SJCRH30 (cell line): ENCODE results near the gene MTM1. TPM values are rescaled to one million over a fixed set of nuclear protein-coding genes. Genes with fewer than 3 reads are reported as not detected.

Experiments
- DNase-seq, 2 experiments: peaks; one replicate each; pipeline ENCODE4 v3.0.0-alpha.2; 2015 to 2020
- H3K27ac ChIP-seq: fragments of 250-450 bp; sonication (Bioruptor Pico); 2 replicates; pipeline ENCODE4 v1.5.1; 2020; ENCODE audit warnings: mild to moderate bottlenecking, moderate library complexity
- H3K27me3 ChIP-seq: fragments of 250-450 bp; sonication (Bioruptor Pico); 2 replicates; pipeline ENCODE4 v1.5.1; 2020; ENCODE audit warnings: mild to moderate bottlenecking, moderate library complexity
- H3K36me3 ChIP-seq: fragments of 250-450 bp; sonication (Bioruptor Pico); 2 replicates; pipeline ENCODE4 v1.5.1; 2020; ENCODE audit warnings: mild to moderate bottlenecking, moderate library complexity
- H3K4me1 ChIP-seq: fragments of 250-450 bp; sonication (Bioruptor Pico); 2 replicates; pipeline ENCODE4 v1.5.1; 2020; ENCODE audit warnings: mild to moderate bottlenecking, moderate library complexity
- H3K4me3 ChIP-seq: fragments of 250-450 bp; sonication (Bioruptor Pico); 2 replicates; pipeline ENCODE4 v1.5.1; 2020; ENCODE audit warnings: mild to moderate bottlenecking, moderate library complexity
- H3K9me3 ChIP-seq: fragments of 250-450 bp; sonication (Bioruptor Pico); replicated peaks from 2 replicates; pipeline ENCODE4 v1.5.1; 2020; ENCODE audit warnings: mild to moderate bottlenecking, moderate library complexity
- total RNA-seq: library from RNA; depleted of rRNA; stranded (reverse); fragments of >200 nt; shearing (Covaris generic); gene quantifications from 2 replicates; pipeline ENCODE4 v1.2.3, GENCODE V29; 2014

Gene MTM1
- total RNA-seq, 1 experiment from 2014 or later = 5.3 TPM

DNA sequence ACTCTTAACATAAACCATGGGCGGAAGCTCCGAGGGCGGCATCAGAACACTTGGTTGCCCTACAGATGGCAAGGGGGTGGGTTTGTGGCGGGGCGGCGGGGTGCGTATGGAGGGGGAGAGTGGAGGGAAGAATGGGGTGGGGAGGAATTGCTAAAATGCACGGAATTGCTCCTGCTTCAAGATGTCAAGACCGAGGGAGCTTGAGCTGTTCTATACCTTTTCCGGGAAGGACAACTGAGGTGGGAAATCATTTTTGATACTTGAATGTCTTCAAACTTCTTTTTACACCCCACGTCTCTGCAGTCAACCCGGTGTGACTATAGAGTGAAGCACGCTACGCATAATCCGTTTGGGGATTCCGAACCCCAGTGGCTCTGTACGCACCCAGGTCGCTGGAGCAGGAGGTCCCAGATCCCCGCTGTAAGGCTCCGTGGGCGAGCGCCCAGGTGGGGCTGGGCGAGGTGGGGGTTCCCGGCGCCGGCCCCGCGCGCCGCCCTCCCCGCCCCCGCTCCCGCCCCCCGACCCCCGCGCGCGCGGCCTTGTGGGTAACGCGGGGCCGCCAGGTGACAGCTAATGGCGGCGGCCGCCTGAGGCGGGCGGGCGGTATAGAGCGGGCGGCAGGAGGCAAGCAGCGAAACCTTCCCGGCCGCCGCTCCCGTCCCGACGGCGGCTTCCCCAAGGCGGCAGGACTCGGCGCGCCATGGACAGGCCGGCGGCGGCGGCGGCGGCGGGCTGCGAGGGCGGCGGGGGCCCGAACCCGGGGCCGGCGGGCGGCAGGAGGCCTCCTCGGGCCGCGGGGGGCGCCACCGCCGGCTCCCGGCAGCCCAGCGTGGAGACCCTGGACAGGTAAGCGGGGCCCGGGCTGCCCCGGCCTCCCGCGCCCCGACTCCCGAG is 124.7 kb downstream of the MTM1 start, which contains the start of gene MTMR1:
Gene MTMR1, plus strand, starts transcription at position 566 of the 894 bp plus-strand sequence. Its CDS starts 135 bp downstream, at position 701.
- Histone ChIP-seq H3K9me3 (no peaks in the 10 kb centered on the region), H3K4me3 (peak within 1 kb of the TSS; percentile 58), H3K36me3 (no peaks in the 10 kb centered on the region), H3K27me3 (no peaks in the 10 kb centered on the region), H3K27ac (peak within 1 kb of the TSS; percentile 96), H3K4me1 (peaks cover 21% of the 10 kb centered on the region)
- peak; percentile 28 to 45 for DNase-seq

- H3K9me3 ChIP-seq = no peaks in the 10 kb centered on the region
- H3K4me3 ChIP-seq = peak overlapping the region; percentile 58
- H3K4me1 ChIP-seq = peaks cover 14% of the 10 kb centered on the region
- no peaks in the 10 kb centered on the region for H3K36me3 ChIP-seq
- peak overlapping the region; percentile 96 for H3K27ac ChIP-seq
- DNase-seq = peak; percentile 86 to 90
- H3K27me3 ChIP-seq = no peaks in the 10 kb centered on the region
Measured at GRCh38 chrX:150693725-150694574, 125.5 kb downstream of the MTM1 start.

DNA sequence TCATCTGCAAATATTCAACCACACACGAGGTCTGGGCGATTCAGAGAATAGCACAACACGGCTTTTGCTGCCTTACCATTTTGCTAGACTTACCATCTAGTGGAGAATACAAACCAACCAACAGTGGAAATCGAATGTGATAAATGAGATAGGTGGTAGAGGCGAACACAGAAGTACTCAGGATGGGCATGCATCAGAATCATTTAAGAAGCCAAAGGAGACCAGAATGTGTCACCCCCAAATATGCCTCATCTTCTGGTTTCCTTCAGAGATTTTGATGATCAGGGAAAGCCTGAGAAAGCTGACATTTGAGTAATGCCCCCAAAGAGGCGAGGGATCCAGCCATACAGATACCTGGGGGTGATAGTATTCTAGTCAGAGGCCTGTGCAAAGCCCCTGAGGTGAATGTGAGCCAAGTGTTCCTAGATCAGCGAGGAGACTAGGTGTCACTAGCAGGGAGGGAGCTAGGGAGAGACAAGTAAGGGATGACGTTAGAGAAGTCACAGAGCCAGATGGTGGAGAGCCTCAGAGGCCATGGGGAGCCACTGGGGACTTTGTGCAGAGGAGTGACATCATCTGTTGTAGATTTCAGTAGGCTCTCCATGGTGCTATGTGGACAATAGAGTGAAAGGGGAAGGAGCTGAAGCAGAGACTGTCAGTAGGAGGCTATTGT is 126.5 kb downstream of the MTM1 start:
- Histone ChIP-seq H3K4me3 (peak overlapping the region; percentile 58; the same call in 1 of the 2 replicates), H3K36me3 (no peaks in the 10 kb centered on the region), H3K27me3 (no peaks in the 10 kb centered on the region), H3K27ac (peak overlapping the region; percentile 96), H3K9me3 (no peaks in the 10 kb centered on the region), H3K4me1 (peaks cover 10% of the 10 kb centered on the region)
- peak in 1 of 2 experiments; percentile 5 for DNase-seq

DNA sequence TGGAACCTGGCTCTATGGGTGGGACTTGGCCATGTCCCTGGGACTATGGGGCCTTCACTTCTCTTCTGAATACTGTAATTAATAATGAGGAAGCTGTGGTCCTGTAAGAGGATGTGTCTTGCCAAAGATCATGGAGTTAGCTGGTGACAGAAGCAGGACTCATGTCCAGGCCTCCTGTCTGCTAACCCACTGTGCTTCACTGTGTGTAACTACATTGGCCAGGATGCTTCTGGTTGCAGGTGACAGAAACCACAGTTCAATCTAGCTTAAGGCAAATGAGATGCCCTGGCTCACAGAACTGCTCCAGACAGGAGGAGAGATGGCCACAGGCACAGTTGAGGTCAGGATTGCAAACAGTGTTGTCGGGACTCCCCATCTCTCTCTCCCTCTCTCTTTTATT is 127.9 kb downstream of the MTM1 start:
- Histone ChIP-seq H3K27ac (no peak overlapping the region), H3K36me3 (no peaks in the 10 kb centered on the region), H3K4me3 (no peak overlapping the region), H3K9me3 (no peaks in the 10 kb centered on the region), H3K4me1 (peaks cover 10% of the 10 kb centered on the region), H3K27me3 (no peaks in the 10 kb centered on the region)
- no peak for DNase-seq

GRCh38 chrX:150696866-150697265 is 128.4 kb downstream of the MTM1 start:
- Histone ChIP-seq H3K27me3 (no peaks in the 10 kb centered on the region), H3K36me3 (0 out of 2 replicates have a peak, but pooled peaks cover 2% of the 10 kb centered on the region)

GRCh38 chrX:150697641-150698040 is 129.2 kb downstream of the MTM1 start:
- Histone ChIP-seq H3K36me3 (0 out of 2 replicates have a peak, but pooled peaks cover 2% of the 10 kb centered on the region), H3K27me3 (no peaks in the 10 kb centered on the region), H3K27ac (no peak overlapping the region), H3K9me3 (no peaks in the 10 kb centered on the region), H3K4me1 (peaks cover 7% of the 10 kb centered on the region), H3K4me3 (no peak overlapping the region)
- DNase-seq = no peak

More at GRCh38 chrX:150696866-150697265, 128.4 kb downstream of the MTM1 start:
- DNase-seq = no peak
- peaks cover 8% of the 10 kb centered on the region for H3K4me1 ChIP-seq
- H3K27ac ChIP-seq = no peak overlapping the region
- no peaks in the 10 kb centered on the region for H3K9me3 ChIP-seq
- no peak overlapping the region for H3K4me3 ChIP-seq

DNA sequence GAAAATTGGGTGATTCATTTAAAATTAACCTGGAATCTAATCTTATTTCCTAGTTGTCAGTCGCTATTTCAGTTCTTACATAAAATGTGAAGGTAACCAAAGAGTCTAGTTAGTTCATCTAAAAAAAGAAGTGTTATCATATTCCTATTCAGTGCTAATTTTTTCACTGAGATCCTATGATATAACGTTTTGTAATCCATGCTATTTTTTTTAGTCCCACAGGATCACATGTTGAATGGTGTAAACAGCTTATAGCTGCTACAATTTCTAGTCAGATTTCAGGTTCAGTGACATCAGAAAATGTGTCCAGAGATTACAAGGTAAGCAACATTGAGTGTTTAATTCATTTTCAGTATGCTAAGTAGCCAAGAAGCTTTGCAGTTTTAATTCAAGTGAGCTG is 130.6 kb downstream of the MTM1 start:
- Histone ChIP-seq H3K4me3 (no peak overlapping the region), H3K27me3 (no peaks in the 10 kb centered on the region), H3K4me1 (peaks cover 7% of the 10 kb centered on the region), H3K27ac (no peak overlapping the region), H3K9me3 (no peaks in the 10 kb centered on the region), H3K36me3 (0 out of 2 replicates have a peak, but pooled peaks cover 2% of the 10 kb centered on the region)
- no peak for DNase-seq

- no peak overlapping the region for H3K27ac ChIP-seq
Measured at GRCh38 chrX:150700107-150700506, 131.7 kb downstream of the MTM1 start.

GRCh38 chrX:150701377-150701776 is 133.0 kb downstream of the MTM1 start:
- no peaks in the 10 kb centered on the region for H3K9me3 ChIP-seq
- H3K36me3 ChIP-seq = 0 out of 2 replicates have a peak, but pooled peaks cover 6% of the 10 kb centered on the region
- no peak for DNase-seq
- no peak overlapping the region for H3K27ac ChIP-seq
- no peaks in the 10 kb centered on the region for H3K4me1 ChIP-seq
- no peaks in the 10 kb centered on the region for H3K27me3 ChIP-seq
- H3K4me3 ChIP-seq = no peak overlapping the region

More at GRCh38 chrX:150700107-150700506, 131.7 kb downstream of the MTM1 start:
- no peak for DNase-seq
- Histone ChIP-seq H3K36me3 (0 out of 2 replicates have a peak, but pooled peaks cover 2% of the 10 kb centered on the region), H3K4me1 (no peaks in the 10 kb centered on the region; the same call in 1 of the 2 replicates), H3K4me3 (no peak overlapping the region), H3K9me3 (no peaks in the 10 kb centered on the region), H3K27me3 (no peaks in the 10 kb centered on the region)

GRCh38 chrX:150702966-150703694 is 134.7 kb downstream of the MTM1 start:
- no peak for DNase-seq
- no peaks in the 10 kb centered on the region for H3K27me3 ChIP-seq
- H3K9me3 ChIP-seq = no peaks in the 10 kb centered on the region
- H3K36me3 ChIP-seq = 0 out of 2 replicates have a peak, but pooled peaks cover 6% of the 10 kb centered on the region
- no peaks in the 10 kb centered on the region for H3K4me1 ChIP-seq
- H3K4me3 ChIP-seq = no peak overlapping the region
- H3K27ac ChIP-seq = no peak overlapping the region

GRCh38 chrX:150703695-150703974 is 135.2 kb downstream of the MTM1 start:
- Histone ChIP-seq H3K9me3 (no peaks in the 10 kb centered on the region), H3K4me3 (no peak overlapping the region), H3K36me3 (0 out of 2 replicates have a peak, but pooled peaks cover 6% of the 10 kb centered on the region), H3K27me3 (no peaks in the 10 kb centered on the region), H3K4me1 (no peaks in the 10 kb centered on the region), H3K27ac (no peak overlapping the region)
- DNase-seq = no peak

DNA sequence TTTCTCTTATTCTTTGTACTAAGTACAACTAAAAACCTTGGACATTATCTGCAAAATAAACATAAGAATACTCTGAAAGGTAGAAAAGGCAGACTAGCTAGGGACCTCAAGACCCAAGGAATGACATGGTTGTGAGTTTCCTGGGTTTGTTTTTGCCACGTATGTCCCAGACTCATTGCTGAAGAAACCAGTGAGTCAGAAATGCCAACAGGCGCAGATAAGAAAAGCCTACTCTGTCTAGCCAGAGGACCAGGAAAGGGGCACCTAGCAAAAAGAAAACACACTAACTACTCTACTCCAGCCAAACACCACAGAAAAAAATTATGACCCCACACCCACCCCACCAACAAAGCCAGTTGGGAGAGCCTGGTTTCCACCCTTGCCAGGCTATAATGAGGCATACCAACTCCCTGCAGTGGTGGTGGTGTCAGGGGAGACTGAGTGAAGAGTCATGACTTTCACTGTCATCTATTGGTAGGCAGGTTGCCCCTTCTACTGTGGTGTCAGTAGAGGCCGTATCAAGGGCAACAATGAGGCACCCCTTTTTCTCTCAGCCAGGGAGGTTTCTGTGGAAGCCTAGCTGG is 135.7 kb downstream of the MTM1 start:
- no peaks in the 10 kb centered on the region for H3K9me3 ChIP-seq
- no peak overlapping the region for H3K4me3 ChIP-seq
- 0 out of 2 replicates have a peak, but pooled peaks cover 6% of the 10 kb centered on the region for H3K36me3 ChIP-seq
- H3K27me3 ChIP-seq = no peaks in the 10 kb centered on the region
- DNase-seq = no peak
- H3K4me1 ChIP-seq = no peaks in the 10 kb centered on the region
- H3K27ac ChIP-seq = no peak overlapping the region

GRCh38 chrX:150712619-150713018 is 144.2 kb downstream of the MTM1 start:
- Histone ChIP-seq H3K27ac (no peak overlapping the region), H3K4me1 (no peaks in the 10 kb centered on the region), H3K36me3 (no peaks in the 10 kb centered on the region), H3K4me3 (no peak overlapping the region), H3K27me3 (no peaks in the 10 kb centered on the region), H3K9me3 (no peaks in the 10 kb centered on the region)
- no peak for DNase-seq
